Pancreas (tissue), 10 donors: ENCODE data around the gene N4BP2L2. TPM values are rescaled to one million over a fixed set of nuclear protein-coding genes. Genes with fewer than 3 reads are reported as not detected.

Experiments
- ATAC-seq, 4 donors: fragments of 200-7000 bp; cut with Tn5 transposase; one replicate each; pipeline versions ENCODE4 v1.8.0 to v1.9.1; 2020; ENCODE audit warnings: mild to moderate bottlenecking in 4 of 4, moderate library complexity in 4 of 4
- DNase-seq, 6 donors: peaks; one replicate each; pipeline ENCODE4 v3.0.0-alpha.2; 2020
- FAIRE-seq: peaks from 2 replicates; lab custom pipeline; 2012; peaks lifted over from hg19 to GRCh38; lab: Jason Lieb, UNC
- H3K27ac ChIP-seq, 4 donors: fragments of 200-600 bp; sonication (generic); 1 replicate in 3 of 4; 2 replicates in 1 of 4; pipeline versions ENCODE4 v1.5.0 to v1.8.0; 2020
- H3K27me3 ChIP-seq, 4 donors: fragments of 200-600 bp; one replicate each; pipeline ENCODE4 v1.8.0; 2021
- H3K36me3 ChIP-seq, 3 donors: fragments of 200-600 bp; sonication (generic) in 1 of 3; one replicate each; pipeline versions ENCODE4 v1.5.0 to v1.8.0; 2020 to 2021
- H3K4me1 ChIP-seq, 3 donors: fragments of 200-600 bp; one replicate each; pipeline ENCODE4 v1.8.0; 2021
- H3K4me3 ChIP-seq, 4 donors: fragments of 200-600 bp; sonication (generic) in 2 of 4; one replicate each; pipeline versions ENCODE4 v1.5.0 to v1.8.0; 2020 to 2021
- H3K9me3 ChIP-seq, 4 donors: fragments of 200-600 bp; one replicate each; pipeline ENCODE4 v1.8.0; 2021
- WGBS, 2 donors: extraction: QIAGEN DNeasy Blood & Tissue Kit; methylation state at CpG; one replicate each; pipeline ENCODE4 v1.1.7; 2013; 5-methylcytosine and 5-hydroxymethylcytosine counted together
- intact Hi-C, 3 donors: fragments of 100-400 bp; cut with DNase I; formaldehyde crosslinking; loops; one replicate each; pipeline versions ENCODE4 v1.11.1 to v1.14.2; 2022
- polyA plus RNA-seq, 2 donors: library from polyadenylated mRNA; stranded (reverse); fragments of 200-250 nt; gene quantifications; one replicate each; pipeline ENCODE4 v1.2.3, GENCODE V29; 2013
- total RNA-seq, 6 donors: library from RNA; stranded (reverse); fragmentation: NEBNext Ultra II Directional in 4 of 6; extraction: Animal tissue kit (Norgen Biotek cat#: 25700) in 4 of 6; gene quantifications; one replicate each; pipeline versions ENCODE4 v1.2.1 to v1.2.4, GENCODE V29; 2021 to 2023
- TF ChIP-seq, protein P1 (sequence below), 4 donors: fragments of 200-600 bp; sonication (generic) in 3 of 4; IDR thresholded peaks; one replicate each; pipeline versions ENCODE4 v1.5.0 to v1.8.0; 2021; ENCODE audit warnings: antibody characterized with exemption in 4 of 4
- donor health status: healthy with polysubstance abuse.
- donor health status: DM: no; HTN: no; CAD: no; lungs with moderate emphysema.
- donor health status: DM: no; HTN: no; CAD: no.
- donor health status: control.
- donor health status: control.
- donor health status: Bipolar disorder and iron deficiency.
- donor health status: DM: yes; HTN: yes; CAD: no.
- donor health status: DM: no; HTN: no; CAD: no.
- donor health status: DM: no; HTN: no; CAD: no.
- donor health status: DM: yes; HTN: yes; CAD: no.

Gene N4BP2L2
- total and polyA plus RNA-seq, 8 donors, result 31.5 to 79.9 (median 50.3) TPM

DNA sequence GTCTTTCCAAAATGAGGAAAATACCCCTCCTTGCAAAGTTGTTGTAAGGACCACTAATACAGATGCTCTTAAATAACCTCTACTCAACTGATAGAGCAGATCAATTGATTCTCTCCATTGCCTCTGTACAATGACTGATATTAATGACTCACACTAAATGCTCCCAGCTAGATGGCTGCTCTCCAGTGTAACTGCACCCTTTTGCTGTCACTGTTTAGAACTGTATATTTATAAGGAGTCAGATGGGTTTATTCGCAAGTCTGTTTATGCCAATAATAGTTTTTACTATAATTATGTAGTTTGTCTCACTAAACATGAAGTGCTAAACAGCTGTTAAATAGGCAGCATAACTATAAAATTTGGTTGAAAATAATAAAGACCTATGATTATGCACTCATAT is 89.6 kb downstream of the N4BP2L2 start:
- Histone ChIP-seq H3K4me3 (no peak overlapping the region), H3K36me3 (no peaks in the 10 kb centered on the region), H3K27me3 (no peaks in the 10 kb centered on the region), H3K27ac (no peak overlapping the region), H3K4me1 (no peaks in the 10 kb centered on the region), H3K9me3 (no peaks in the 10 kb centered on the region)
- WGBS, 2 donors, result 94 to 96% methylated on average over 1 of the region's 1 CpG
- TF ChIP-seq, protein P1, sequence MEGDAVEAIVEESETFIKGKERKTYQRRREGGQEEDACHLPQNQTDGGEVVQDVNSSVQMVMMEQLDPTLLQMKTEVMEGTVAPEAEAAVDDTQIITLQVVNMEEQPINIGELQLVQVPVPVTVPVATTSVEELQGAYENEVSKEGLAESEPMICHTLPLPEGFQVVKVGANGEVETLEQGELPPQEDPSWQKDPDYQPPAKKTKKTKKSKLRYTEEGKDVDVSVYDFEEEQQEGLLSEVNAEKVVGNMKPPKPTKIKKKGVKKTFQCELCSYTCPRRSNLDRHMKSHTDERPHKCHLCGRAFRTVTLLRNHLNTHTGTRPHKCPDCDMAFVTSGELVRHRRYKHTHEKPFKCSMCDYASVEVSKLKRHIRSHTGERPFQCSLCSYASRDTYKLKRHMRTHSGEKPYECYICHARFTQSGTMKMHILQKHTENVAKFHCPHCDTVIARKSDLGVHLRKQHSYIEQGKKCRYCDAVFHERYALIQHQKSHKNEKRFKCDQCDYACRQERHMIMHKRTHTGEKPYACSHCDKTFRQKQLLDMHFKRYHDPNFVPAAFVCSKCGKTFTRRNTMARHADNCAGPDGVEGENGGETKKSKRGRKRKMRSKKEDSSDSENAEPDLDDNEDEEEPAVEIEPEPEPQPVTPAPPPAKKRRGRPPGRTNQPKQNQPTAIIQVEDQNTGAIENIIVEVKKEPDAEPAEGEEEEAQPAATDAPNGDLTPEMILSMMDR (IDR thresholded peaks at IDR 0.05), result no peak
- DNase-seq, result no peak
- intact Hi-C loops, result no loop called here
- ATAC-seq, result no peak
- FAIRE-seq, result no peak

DNA sequence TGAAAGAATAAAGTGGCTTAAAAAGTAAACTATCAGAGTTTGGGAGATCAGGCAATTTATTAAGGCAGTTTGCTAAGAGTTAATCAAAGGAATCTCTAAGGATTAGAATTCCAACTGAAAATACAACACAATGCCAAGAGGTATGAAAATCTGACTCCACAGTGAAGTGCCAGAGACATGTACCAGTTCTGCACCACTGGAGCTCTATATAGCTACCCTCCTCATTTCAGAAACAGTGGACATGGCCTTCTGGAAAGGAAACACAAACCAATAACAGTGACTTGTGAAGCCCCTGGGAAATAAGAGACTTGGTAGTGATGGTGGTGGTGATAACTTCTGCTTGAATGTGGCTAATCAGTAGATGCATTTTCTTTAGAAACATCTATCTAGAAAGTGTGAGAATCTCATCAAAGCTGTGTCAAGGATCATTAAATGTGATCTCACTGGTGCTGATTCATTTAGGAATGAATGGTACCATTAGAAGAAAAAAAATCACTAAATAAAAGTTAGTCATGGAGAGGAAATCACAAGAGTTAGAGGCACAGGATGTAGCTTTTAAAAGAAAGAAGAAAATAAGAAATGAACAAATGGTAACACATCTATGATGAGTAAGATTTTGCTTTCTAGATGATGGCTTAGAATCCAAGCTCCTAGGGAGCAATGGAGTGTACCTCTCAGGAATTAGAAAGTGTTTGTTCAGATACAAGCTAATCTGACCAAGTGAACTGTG is 90.5 kb downstream of the N4BP2L2 start:
- H3K27me3 ChIP-seq, result no peaks in the 10 kb centered on the region
- H3K4me1 ChIP-seq, result no peaks in the 10 kb centered on the region
- TF ChIP-seq, protein P1 (IDR thresholded peaks at IDR 0.05), result no peak
- no peaks in the 10 kb centered on the region for H3K36me3 ChIP-seq
- H3K9me3 ChIP-seq, result no peaks in the 10 kb centered on the region
- no peak overlapping the region for H3K27ac ChIP-seq
- intact Hi-C loops, result no loop called here
- FAIRE-seq (no peak), ATAC-seq (no peak), DNase-seq (no peak)
- no peak overlapping the region for H3K4me3 ChIP-seq

DNA sequence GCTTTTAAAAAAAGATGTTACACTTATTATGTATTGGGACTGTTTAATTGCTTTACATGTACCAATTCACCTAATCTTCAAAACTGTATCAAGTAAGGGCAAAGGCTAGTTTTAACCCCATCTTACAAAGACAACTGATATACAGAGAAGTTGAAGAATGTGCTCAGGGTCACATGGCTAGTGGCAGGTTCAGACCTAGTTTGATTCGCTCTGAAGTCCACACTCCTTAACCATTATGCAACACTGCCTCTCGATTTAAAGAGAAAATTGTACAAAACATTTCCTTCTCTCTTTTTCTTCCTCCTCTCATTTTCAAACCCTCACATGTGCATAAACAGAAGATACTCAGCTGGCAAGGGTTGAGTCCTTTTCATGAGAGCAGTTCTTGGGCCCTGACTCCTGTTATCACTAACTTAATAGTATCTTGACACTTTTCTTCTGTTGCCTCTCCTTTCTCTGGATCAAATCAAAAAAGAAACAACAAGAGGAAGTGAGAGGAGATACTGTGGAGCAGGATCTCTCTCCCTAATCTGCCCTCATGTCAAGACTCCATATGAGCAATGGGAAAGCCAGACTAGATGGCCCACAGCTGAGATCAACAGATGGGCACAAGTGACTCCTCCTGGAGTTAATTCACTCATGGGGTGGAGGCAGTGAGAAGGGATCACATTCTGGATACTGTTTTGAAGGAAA is 91.7 kb downstream of the N4BP2L2 start:
- no peaks in the 10 kb centered on the region for H3K36me3 ChIP-seq
- TF ChIP-seq, protein P1 (IDR thresholded peaks at IDR 0.05), result no peak
- no peaks in the 10 kb centered on the region for H3K27me3 ChIP-seq
- intact Hi-C loops, result no loop called here
- H3K4me3 ChIP-seq, result no peak overlapping the region
- FAIRE-seq, result no peak
- no peaks in the 10 kb centered on the region for H3K4me1 ChIP-seq
- no peak overlapping the region for H3K27ac ChIP-seq
- no peak for DNase-seq
- no peak for ATAC-seq
- WGBS, 2 donors, result 77 to 85% methylated on average over 2 of the region's 2 CpGs
- H3K9me3 ChIP-seq, result no peaks in the 10 kb centered on the region

DNA sequence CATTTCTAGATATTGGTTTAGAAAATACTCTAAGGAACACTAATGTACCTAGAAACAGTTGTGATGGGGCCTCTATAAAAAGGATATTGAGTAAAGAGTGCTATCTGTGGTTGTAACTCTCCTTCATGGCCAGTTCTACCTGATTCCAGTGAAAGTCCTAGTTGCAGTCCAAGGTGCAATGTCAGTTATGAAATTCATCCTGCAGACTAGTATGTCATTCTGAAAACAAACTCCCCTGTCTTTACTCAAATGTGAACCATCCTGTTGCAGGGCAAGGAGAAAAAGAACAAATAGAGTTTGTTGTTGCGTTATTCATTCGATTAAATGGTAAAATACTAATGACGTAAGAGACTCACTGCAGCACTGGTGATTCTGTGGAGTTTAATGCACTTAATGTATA is 92.4 kb downstream of the N4BP2L2 start:
- Histone ChIP-seq H3K27me3 (no peaks in the 10 kb centered on the region), H3K9me3 (no peaks in the 10 kb centered on the region), H3K4me1 (no peaks in the 10 kb centered on the region), H3K36me3 (no peaks in the 10 kb centered on the region), H3K4me3 (no peak overlapping the region), H3K27ac (no peak overlapping the region)
- ATAC-seq, result no peak
- intact Hi-C loops, result no loop called here
- DNase-seq, result no peak
- FAIRE-seq, result no peak
- TF ChIP-seq, protein P1 (IDR thresholded peaks at IDR 0.05), result no peak
- 92 to 94% methylated on average over 3 of the region's 3 CpGs for WGBS, 2 donors

DNA sequence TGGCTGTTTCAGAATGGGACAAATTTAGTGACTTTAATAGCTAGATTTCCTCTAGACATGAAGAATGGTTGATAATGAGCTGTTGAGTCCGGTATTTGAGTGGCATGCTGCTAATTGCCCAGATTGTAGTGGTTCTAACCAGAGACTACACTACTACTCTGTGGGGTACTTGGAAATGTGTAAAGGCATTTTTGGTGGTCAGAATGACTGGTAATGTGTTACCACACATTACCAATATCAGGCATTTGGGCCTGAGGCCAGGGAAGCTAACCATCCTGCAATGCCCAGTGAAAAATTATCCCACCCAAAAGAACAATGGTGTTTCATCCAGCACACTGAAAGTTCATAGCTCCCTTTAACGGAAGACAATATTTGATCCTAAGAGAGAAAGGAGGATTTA is 93.1 kb downstream of the N4BP2L2 start:
- intact Hi-C loops, result no loop called here
- ATAC-seq (no peak), DNase-seq (no peak), FAIRE-seq (no peak)
- TF ChIP-seq, protein P1 (IDR thresholded peaks at IDR 0.05), result no peak
- WGBS, 2 donors, result 87 to 96% methylated on average over 2 of the region's 2 CpGs
- Histone ChIP-seq H3K4me1 (no peaks in the 10 kb centered on the region), H3K9me3 (no peaks in the 10 kb centered on the region), H3K4me3 (no peak overlapping the region), H3K27me3 (no peaks in the 10 kb centered on the region), H3K27ac (no peak overlapping the region), H3K36me3 (no peaks in the 10 kb centered on the region)
